NCI-H510A treated with DMSO at 0.1 percent for 48 hours (cell line): ENCODE data around the gene LPP.

Experiments
- DNase-seq: peaks from one replicate; lab custom pipeline; 2025; lab: John Stamatoyannopoulos, UW

Gene LPP

GRCh38 chr3:188557235-188557634, 403.3 kb downstream of the LPP start:
- DNase-seq = no peak

- no peak for DNase-seq
Measured at GRCh38 chr3:188558343-188559071, 404.6 kb downstream of the LPP start.

- no peak for DNase-seq
Measured at GRCh38 chr3:188559072-188559429, 405.1 kb downstream of the LPP start.

GRCh38 chr3:188559856-188560255, 405.9 kb downstream of the LPP start:
- peak; percentile 12 for DNase-seq

- no peak for DNase-seq
Measured at GRCh38 chr3:188562144-188562543, 408.2 kb downstream of the LPP start.

- no peak for DNase-seq
Measured at GRCh38 chr3:188567478-188568195, 413.7 kb downstream of the LPP start.

- DNase-seq = no peak
Measured at GRCh38 chr3:188568736-188569135, 414.8 kb downstream of the LPP start.

- DNase-seq = peak; percentile 76
Measured at GRCh38 chr3:188571531-188572095, 417.7 kb downstream of the LPP start.

GRCh38 chr3:188573291-188573940, 419.5 kb downstream of the LPP start:
- DNase-seq = no peak

- DNase-seq = no peak
Measured at GRCh38 chr3:188573956-188574355, 420.0 kb downstream of the LPP start.

- DNase-seq = no peak
Measured at GRCh38 chr3:188574885-188575284, 420.9 kb downstream of the LPP start.

- no peak for DNase-seq
Measured at GRCh38 chr3:188575501-188575900, 421.5 kb downstream of the LPP start.

GRCh38 chr3:188577539-188577938, 423.6 kb downstream of the LPP start:
- no peak for DNase-seq

GRCh38 chr3:188578576-188579363, 424.8 kb downstream of the LPP start:
- DNase-seq = no peak

- no peak for DNase-seq
Measured at GRCh38 chr3:188580223-188580622, 426.3 kb downstream of the LPP start.

GRCh38 chr3:188580659-188581058, 426.7 kb downstream of the LPP start:
- no peak for DNase-seq

- DNase-seq = no peak
Measured at GRCh38 chr3:188581365-188581764, 427.4 kb downstream of the LPP start.

- DNase-seq = no peak
Measured at GRCh38 chr3:188581792-188582191, 427.8 kb downstream of the LPP start.

GRCh38 chr3:188583341-188584161, 429.6 kb downstream of the LPP start:
- DNase-seq = peak; percentile 15

GRCh38 chr3:188584162-188584529, 430.2 kb downstream of the LPP start:
- DNase-seq = no peak
